ENCODE results near the gene TSR3. TPM values are rescaled to one million over a fixed set of nuclear protein-coding genes. Genes with fewer than 3 reads are reported as not detected.

The TSR3 gene
- total and polyA plus RNA-seq, 2 of the 13 experiments (the other 11 are each of a cell fraction or from before 2014, with no cell fraction given) = 24.2 to 51.0 TPM

DNA sequence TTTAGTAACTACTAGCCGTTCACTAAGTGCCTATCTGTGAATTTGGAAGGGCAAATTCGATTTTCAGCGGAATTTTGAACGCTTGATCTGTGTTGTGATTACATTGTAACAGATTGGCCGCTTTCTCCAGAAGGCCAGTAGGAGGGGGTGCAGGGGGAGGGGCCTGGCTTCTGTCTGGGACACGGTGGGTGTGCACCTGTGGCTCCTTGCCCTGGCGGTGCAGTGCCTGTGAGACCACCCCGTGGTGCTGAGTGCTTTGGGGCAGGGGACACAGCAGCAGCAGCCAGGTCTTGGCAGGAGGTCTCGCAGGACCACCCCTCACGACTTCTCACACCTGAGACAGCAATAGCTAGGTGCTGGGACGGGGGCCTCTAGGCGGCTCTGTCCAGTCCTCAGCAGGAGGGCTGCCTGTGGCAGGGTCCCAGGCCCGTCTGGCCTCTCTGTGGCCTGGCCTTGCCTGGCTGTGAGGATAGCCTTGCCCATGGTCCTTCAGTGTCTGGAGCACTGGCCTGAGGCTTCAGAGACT, 40.4 kb downstream of the TSR3 start:
- in situ Hi-C loops (cut with HindIII; ENCODE audit: extremely low pct_ligation_motif_present, low pct_unique_long_range_greater_than_20kb) = no loop called here
- peak overlapping the region; percentile 91 for H3K9ac ChIP-seq (ENCODE audit: insufficient read depth, low read depth, low read length)
- peaks cover 61% of the 10 kb centered on the region for H3K79me2 ChIP-seq (ENCODE audit: insufficient read depth, low read length)
- H4K20me1 ChIP-seq (ENCODE audit: insufficient read depth, low read length) = peaks cover 52% of the 10 kb centered on the region
- FAIRE-seq (no peak), ATAC-seq (peak; percentile 21), DNase-seq (ENCODE audit: low spot score) (no peak)
- BruUV-seq (replicated peaks) = no TSS peak
- 6% methylated on average over 9 of the region's 13 CpGs for WGBS (ENCODE audit: low lambda C conversion rate)
- no peak overlapping the region for H3K27ac ChIP-seq (ENCODE audit: extremely low read length, insufficient read depth, low read length)
- peaks cover 21 to 41% of the 10 kb centered on the region in 2 experiments; a peak in 4 of 5 replicates for H3K36me3 ChIP-seq (replicated peaks in 1 of 2; ENCODE audit: control insufficient read depth in 1 of 2, insufficient read depth in 2 of 2, low read length in 2 of 2)
- no peak overlapping the region for H2AFZ ChIP-seq (ENCODE audit: low read length)
- CTCF ChIA-PET (ENCODE audit: low intra/inter-chr PET ratio, low total read pairs) = no interaction called here
- intact Hi-C loops (cut with micrococcal nuclease; ENCODE audit: unreplicated experiment) = no loop called here
- H3K4me3 ChIP-seq (replicated peaks in 1 of 3; ENCODE audit: insufficient read depth in 1 of 3, low read depth in 2 of 3, low read length in 3 of 3) = peak overlapping the region; percentile 66 to 97 (median 91)
- no peaks in the 10 kb centered on the region; a peak in 2 of 5 replicates for H3K27me3 ChIP-seq (ENCODE audit: control insufficient read depth in 1 of 2, insufficient read depth in 2 of 2, low read length in 2 of 2)
- TF ChIP-seq, protein P1, sequence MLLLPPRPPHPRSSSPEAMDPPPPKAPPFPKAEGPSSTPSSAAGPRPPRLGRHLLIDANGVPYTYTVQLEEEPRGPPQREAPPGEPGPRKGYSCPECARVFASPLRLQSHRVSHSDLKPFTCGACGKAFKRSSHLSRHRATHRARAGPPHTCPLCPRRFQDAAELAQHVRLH (CRISPR knock-in tag; IDR thresholded peaks at IDR 0.05; ENCODE audit: borderline replicate concordance, low read depth) = no peak
- TF ChIP-seq ZNF614 (CRISPR knock-in tag; IDR thresholded peaks at IDR 0.05; ENCODE audit: borderline replicate concordance) (no peak), ASH2L (IDR thresholded peaks at IDR 0.05; ENCODE audit: insufficient read length, low read depth, low read length) (peak; percentile 27), ZNF460 (CRISPR knock-in tag; IDR thresholded peaks at IDR 0.05; ENCODE audit: borderline replicate concordance) (no peak)
- TF ChIP-seq, protein P2, sequence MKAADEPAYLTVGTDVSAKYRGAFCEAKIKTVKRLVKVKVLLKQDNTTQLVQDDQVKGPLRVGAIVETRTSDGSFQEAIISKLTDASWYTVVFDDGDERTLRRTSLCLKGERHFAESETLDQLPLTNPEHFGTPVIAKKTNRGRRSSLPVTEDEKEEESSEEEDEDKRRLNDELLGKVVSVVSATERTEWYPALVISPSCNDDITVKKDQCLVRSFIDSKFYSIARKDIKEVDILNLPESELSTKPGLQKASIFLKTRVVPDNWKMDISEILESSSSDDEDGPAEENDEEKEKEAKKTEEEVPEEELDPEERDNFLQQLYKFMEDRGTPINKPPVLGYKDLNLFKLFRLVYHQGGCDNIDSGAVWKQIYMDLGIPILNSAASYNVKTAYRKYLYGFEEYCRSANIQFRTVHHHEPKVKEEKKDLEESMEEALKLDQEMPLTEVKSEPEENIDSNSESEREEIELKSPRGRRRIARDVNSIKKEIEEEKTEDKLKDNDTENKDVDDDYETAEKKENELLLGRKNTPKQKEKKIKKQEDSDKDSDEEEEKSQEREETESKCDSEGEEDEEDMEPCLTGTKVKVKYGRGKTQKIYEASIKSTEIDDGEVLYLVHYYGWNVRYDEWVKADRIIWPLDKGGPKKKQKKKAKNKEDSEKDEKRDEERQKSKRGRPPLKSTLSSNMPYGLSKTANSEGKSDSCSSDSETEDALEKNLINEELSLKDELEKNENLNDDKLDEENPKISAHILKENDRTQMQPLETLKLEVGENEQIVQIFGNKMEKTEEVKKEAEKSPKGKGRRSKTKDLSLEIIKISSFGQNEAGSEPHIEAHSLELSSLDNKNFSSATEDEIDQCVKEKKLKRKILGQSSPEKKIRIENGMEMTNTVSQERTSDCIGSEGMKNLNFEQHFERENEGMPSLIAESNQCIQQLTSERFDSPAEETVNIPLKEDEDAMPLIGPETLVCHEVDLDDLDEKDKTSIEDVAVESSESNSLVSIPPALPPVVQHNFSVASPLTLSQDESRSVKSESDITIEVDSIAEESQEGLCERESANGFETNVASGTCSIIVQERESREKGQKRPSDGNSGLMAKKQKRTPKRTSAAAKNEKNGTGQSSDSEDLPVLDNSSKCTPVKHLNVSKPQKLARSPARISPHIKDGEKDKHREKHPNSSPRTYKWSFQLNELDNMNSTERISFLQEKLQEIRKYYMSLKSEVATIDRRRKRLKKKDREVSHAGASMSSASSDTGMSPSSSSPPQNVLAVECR (CRISPR knock-in tag; IDR thresholded peaks at IDR 0.05; ENCODE audit: borderline replicate concordance) = peak; percentile 10; the same call in 1 of the 2 replicates
- H3K4me2 ChIP-seq (ENCODE audit: low read depth, low read length) = peak overlapping the region; percentile 95
- H3K9me3 ChIP-seq (ENCODE audit: low read length) = no peaks in the 10 kb centered on the region
- POLR2A ChIA-PET = interaction anchor here (0.8 kb wide), 1 partner anchor 14 kb away, joined by 4 read pairs; no protein-coding TSS in a partner anchor
- H3K4me1 ChIP-seq (ENCODE audit: insufficient read depth, low read length) = peaks cover 27% of the 10 kb centered on the region
